Prostate gland (tissue), 2 donors: ENCODE measurements around the gene ARHGEF39. TPM values are rescaled to one million over a fixed set of nuclear protein-coding genes. Genes with fewer than 3 reads are reported as not detected.

Experiments
- DNase-seq: peaks from one replicate; pipeline ENCODE4 v3.0.0-alpha.2; 2019; ENCODE audit warnings: low spot score
- H3K27ac ChIP-seq, 2 donors: fragments of 200-600 bp; sonication (generic); 2 replicates each; pipeline ENCODE4 v1.5.1; 2017 to 2019
- H3K27me3 ChIP-seq: fragments of 200-600 bp; sonication (generic); replicated peaks from 2 replicates; pipeline ENCODE4 v1.5.1; 2019; ENCODE audit not compliant: insufficient read depth
- H3K36me3 ChIP-seq, 2 donors: fragments of 200-600 bp; sonication (generic); 1 replicate in 1 of 2; 2 replicates in 1 of 2; pipeline versions ENCODE4 v1.5.1 to v1.8.1; 2017 to 2019
- H3K4me1 ChIP-seq: fragments of 200-600 bp; sonication (generic); replicated peaks from 2 replicates; pipeline ENCODE4 v1.5.1; 2019
- H3K4me3 ChIP-seq, 2 donors: fragments of 200-600 bp; sonication (generic); 2 replicates each; pipeline ENCODE4 v1.5.1; 2017 to 2019
- H3K9me3 ChIP-seq: fragments of 200-600 bp; sonication (generic); 2 replicates; pipeline ENCODE4 v1.5.1; 2017
- POLR2A ChIP-seq: fragments of 450-650 bp; IDR thresholded peaks from one replicate; pipeline ENCODE4 v1.6.1; 2016; ENCODE audit warnings: antibody characterized with exemption, mild to moderate bottlenecking
- POLR2AphosphoS5 ChIP-seq: sonication (generic); formaldehyde crosslinking; IDR thresholded peaks from one replicate; pipeline ENCODE4 v1.6.1; 2017; ENCODE audit warnings: antibody characterized with exemption
- WGBS: methylation state at CpG from one replicate; pipeline ENCODE4 v1.1.5; 2018; 5-methylcytosine and 5-hydroxymethylcytosine counted together
- intact Hi-C: fragments of 100-400 bp; cut with DNase I; formaldehyde crosslinking; loops from one replicate; pipeline ENCODE4 v1.14.2; 2022
- total RNA-seq, 2 donors: library from RNA; depleted of rRNA; stranded (reverse); fragments of >200 nt; gene quantifications; one replicate each; pipeline ENCODE4 v1.1.0, GENCODE V29; 2016
- TF ChIP-seq, protein P1 (sequence below), 4 experiments: fragments of 200-600 bp in 2 of 4; fragments of 450-650 bp in 2 of 4; sonication (generic) in 2 of 4; IDR thresholded peaks; 1 replicate in 3 of 4; 2 replicates in 1 of 4; pipeline ENCODE4 v1.5.1; 2016 to 2019; ENCODE audit warnings: antibody characterized with exemption in 4 of 4, mild to moderate bottlenecking in 2 of 4, moderate library complexity in 2 of 4

Gene ARHGEF39, protein sequence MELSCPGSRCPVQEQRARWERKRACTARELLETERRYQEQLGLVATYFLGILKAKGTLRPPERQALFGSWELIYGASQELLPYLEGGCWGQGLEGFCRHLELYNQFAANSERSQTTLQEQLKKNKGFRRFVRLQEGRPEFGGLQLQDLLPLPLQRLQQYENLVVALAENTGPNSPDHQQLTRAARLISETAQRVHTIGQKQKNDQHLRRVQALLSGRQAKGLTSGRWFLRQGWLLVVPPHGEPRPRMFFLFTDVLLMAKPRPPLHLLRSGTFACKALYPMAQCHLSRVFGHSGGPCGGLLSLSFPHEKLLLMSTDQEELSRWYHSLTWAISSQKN
- total RNA-seq: 1 to 10 TPM; 1.1 to 1.8 TPM

DNA sequence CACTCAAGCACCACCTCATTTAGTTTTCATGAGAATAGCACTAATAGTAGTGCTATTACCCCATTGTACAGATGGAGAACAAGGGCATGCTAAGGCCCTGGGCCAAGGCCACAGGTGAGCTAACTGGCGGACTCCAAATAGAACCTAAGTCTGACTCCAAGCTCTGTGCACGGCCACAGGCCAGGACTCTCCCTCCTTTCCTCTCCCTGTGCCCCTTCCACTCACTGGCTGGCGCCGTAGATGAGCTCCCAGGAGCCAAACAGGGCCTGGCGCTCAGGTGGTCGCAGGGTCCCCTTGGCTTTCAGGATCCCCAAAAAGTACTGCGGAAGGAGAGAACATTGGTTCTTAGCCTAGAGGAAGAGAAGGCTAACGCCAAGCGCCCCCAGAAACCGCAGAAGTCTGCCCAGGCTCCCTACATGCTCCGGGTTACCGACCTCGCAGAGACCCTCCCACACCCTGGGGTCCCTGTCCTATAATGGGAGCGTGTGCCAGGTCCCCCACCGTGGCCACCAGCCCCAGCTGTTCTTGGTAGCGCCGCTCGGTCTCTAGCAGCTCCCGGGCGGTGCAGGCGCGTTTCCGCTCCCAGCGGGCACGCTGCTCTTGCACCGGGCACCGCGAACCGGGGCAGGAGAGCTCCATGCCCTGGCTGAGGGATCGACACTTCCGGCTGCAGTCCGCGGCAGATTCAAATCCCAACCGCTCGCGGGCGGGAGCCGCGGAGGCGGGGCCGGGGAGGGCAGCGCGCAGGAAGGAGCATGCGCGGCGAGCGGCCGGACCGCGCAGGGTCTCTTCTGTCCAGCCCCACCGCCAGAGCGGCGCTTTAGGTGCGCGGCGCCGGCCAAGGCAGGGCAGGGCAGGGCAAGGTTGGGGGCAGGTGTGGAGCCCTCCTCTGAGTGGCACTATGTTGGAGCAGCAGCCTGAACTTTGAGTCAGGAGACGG, at the start of gene ARHGEF39:
Gene ARHGEF39, minus strand, starts transcription at position 665 of the 940 bp plus-strand sequence. Its CDS starts 26 bp downstream, at position 639.
- TF ChIP-seq POLR2A (peak; percentile 60), POLR2AphosphoS5 (peak; percentile 69)
- TF ChIP-seq, protein P1, sequence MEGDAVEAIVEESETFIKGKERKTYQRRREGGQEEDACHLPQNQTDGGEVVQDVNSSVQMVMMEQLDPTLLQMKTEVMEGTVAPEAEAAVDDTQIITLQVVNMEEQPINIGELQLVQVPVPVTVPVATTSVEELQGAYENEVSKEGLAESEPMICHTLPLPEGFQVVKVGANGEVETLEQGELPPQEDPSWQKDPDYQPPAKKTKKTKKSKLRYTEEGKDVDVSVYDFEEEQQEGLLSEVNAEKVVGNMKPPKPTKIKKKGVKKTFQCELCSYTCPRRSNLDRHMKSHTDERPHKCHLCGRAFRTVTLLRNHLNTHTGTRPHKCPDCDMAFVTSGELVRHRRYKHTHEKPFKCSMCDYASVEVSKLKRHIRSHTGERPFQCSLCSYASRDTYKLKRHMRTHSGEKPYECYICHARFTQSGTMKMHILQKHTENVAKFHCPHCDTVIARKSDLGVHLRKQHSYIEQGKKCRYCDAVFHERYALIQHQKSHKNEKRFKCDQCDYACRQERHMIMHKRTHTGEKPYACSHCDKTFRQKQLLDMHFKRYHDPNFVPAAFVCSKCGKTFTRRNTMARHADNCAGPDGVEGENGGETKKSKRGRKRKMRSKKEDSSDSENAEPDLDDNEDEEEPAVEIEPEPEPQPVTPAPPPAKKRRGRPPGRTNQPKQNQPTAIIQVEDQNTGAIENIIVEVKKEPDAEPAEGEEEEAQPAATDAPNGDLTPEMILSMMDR (IDR thresholded peaks at IDR 0.05): peak in 3 of 4 experiments; percentile 19 to 36 (median 22)
- no peaks in the 10 kb centered on the region for H3K4me1 ChIP-seq
- peak within 1 kb of the TSS; percentile 43 to 70 for H3K27ac ChIP-seq
- no peaks in the 10 kb centered on the region for H3K9me3 ChIP-seq
- H3K4me3 ChIP-seq: peak within 1 kb of the TSS; percentile 23 to 44
- intact Hi-C loops: loop anchor here (1.0 to 5.0 kb wide), 2 partner anchors 12 to 32 kb away; no protein-coding TSS in a partner anchor
- no peaks in the 10 kb centered on the region for H3K27me3 ChIP-seq
- DNase-seq: peak; percentile 59
- no peaks in the 10 kb centered on the region for H3K36me3 ChIP-seq
- WGBS: 9% methylated on average over 33 of the region's 58 CpGs

DNA sequence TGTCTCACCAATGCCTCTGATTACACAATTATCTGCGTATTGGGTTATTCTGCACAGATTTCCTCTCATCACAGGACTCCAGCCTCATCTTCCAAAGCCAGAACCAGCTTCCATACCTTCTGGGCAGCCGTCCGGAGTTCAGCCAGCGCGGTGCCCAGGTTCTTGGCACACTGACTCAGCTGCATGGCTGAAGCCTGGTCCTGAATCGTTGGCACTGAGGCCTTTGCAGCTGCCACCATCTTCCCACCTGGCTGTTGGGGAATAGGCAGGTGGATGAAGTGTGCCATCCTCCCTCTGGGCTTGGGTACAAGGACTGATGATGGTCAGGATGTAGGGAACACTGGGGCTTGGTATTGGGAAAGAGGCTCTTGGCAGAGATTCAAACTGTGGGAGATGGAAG, 49.1 kb upstream of the ARHGEF39 start:
- Histone ChIP-seq H3K27ac (no peak overlapping the region), H3K4me1 (no peaks in the 10 kb centered on the region), H3K36me3 (peaks cover 57 to 68% of the 10 kb centered on the region in 2 donors), H3K27me3 (no peaks in the 10 kb centered on the region), H3K9me3 (no peaks in the 10 kb centered on the region), H3K4me3 (no peak overlapping the region)
- intact Hi-C loops: no loop called here
- 91% methylated on average over 6 of the region's 6 CpGs for WGBS
- DNase-seq: no peak
- TF ChIP-seq POLR2A (no peak), POLR2AphosphoS5 (no peak)
- TF ChIP-seq, protein P1 (IDR thresholded peaks at IDR 0.05): no peak

DNA sequence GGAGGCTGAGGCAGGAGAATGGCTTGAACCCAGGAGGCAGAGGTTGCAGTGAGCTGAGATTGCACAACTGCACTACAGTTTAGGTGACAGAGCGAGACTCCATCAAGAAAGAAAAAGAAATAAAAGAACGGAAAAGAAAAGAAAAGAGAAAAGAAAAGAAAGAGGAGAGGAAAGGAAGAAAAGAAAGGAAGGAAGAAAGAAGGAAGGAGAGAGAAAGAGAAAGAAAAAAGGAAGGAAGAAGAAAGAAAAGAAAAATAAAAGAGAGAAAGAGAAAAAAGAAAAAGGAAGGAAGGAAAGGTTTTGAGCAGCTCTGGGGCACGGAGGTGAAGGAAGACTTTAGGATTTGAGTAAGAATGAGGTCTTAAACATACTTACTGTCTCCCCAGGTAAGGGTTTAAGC, 48.6 kb upstream of the ARHGEF39 start:
- no peaks in the 10 kb centered on the region for H3K27me3 ChIP-seq
- WGBS: 96% methylated on average over 3 of the region's 3 CpGs
- intact Hi-C loops: no loop called here
- no peaks in the 10 kb centered on the region for H3K9me3 ChIP-seq
- H3K4me1 ChIP-seq: no peaks in the 10 kb centered on the region
- H3K36me3 ChIP-seq: peaks cover 52 to 63% of the 10 kb centered on the region in 2 donors
- no peak overlapping the region for H3K27ac ChIP-seq
- H3K4me3 ChIP-seq: no peak overlapping the region
- no peak for DNase-seq
- TF ChIP-seq POLR2AphosphoS5 (no peak), POLR2A (no peak)
- TF ChIP-seq, protein P1 (IDR thresholded peaks at IDR 0.05): no peak

DNA sequence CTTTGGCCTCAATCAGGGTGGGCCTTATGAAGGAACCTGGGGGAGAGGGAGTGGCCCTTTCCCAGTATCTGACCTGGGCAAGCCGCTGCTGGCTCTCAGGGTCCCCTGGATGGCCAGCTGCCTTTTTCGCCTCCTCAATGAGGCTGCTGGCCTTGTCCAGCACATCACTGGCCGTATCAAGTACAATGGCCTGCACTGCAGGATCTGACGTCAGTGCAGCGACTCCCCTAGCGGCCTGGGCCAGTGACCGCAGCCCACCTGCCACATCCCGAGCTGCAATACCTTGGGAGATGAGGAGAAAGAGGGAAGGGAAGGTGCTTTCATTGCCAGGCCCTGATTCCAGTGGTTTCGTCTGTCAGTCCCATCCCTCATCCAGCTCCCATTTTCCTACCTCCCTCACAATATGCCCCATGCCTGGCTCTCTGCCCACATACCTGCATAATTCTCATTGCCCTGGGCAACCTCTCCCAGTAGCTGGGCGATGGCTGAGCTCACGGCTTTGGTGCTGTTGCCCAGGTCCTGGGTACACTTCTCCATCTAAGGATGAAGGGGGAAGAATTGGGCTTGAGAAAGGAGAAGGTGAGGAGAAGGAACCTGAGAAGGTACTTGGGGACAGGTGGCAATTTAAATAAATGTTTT, 47.9 kb upstream of the ARHGEF39 start:
- Histone ChIP-seq H3K36me3 (peaks cover 54 to 64% of the 10 kb centered on the region in 2 donors), H3K27me3 (no peaks in the 10 kb centered on the region), H3K4me1 (no peaks in the 10 kb centered on the region), H3K27ac (no peak overlapping the region), H3K4me3 (no peak overlapping the region), H3K9me3 (no peaks in the 10 kb centered on the region)
- intact Hi-C loops: no loop called here
- 76% methylated on average over 11 of the region's 11 CpGs for WGBS
- TF ChIP-seq, protein P1 (IDR thresholded peaks at IDR 0.05): no peak
- no peak for TF ChIP-seq POLR2AphosphoS5
- no peak for TF ChIP-seq POLR2A
- no peak for DNase-seq
